Uterus (tissue), 2 donors: ENCODE results near the gene RNF141.

Experiments
- POLR2A ChIP-seq, 2 donors: fragments of 450-650 bp; IDR thresholded peaks; one replicate each; pipeline ENCODE4 v1.6.1; 2016; ENCODE audit warnings: antibody characterized with exemption in 2 of 2, mild to moderate bottlenecking in 1 of 2, moderate library complexity in 1 of 2
- TF ChIP-seq, protein P1 (sequence below), 4 experiments: fragments of 200-600 bp in 2 of 4; fragments of 450-650 bp in 2 of 4; sonication (generic) in 2 of 4; IDR thresholded peaks; one replicate each; pipeline ENCODE4 v1.5.1; 2016 to 2019; ENCODE audit warnings: antibody characterized with exemption in 4 of 4, mild to moderate bottlenecking in 2 of 4, moderate library complexity in 1 of 4

DNA sequence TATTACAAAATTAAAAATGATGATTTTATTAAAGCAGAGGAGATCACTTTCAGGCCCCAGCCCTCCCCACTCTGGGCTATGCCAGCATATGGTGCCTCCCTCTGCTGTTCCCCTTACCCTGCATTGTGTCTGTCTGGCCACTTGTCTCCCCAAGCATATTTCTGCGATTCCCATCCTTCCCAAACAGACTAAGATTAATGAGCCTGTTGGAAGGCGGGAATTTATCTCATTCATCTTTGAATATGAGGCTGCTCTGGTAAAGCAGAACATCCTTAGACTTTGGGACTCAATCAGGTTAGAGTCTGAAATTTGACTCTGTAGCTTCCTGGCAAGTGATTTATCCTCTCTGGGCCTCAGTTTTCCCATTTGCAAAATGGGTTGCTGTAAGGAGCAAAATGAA, 60.2 kb downstream of the RNF141 start:
- TF ChIP-seq POLR2A (IDR thresholded peaks at IDR 0.05), result no peak
- TF ChIP-seq, protein P1, sequence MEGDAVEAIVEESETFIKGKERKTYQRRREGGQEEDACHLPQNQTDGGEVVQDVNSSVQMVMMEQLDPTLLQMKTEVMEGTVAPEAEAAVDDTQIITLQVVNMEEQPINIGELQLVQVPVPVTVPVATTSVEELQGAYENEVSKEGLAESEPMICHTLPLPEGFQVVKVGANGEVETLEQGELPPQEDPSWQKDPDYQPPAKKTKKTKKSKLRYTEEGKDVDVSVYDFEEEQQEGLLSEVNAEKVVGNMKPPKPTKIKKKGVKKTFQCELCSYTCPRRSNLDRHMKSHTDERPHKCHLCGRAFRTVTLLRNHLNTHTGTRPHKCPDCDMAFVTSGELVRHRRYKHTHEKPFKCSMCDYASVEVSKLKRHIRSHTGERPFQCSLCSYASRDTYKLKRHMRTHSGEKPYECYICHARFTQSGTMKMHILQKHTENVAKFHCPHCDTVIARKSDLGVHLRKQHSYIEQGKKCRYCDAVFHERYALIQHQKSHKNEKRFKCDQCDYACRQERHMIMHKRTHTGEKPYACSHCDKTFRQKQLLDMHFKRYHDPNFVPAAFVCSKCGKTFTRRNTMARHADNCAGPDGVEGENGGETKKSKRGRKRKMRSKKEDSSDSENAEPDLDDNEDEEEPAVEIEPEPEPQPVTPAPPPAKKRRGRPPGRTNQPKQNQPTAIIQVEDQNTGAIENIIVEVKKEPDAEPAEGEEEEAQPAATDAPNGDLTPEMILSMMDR (IDR thresholded peaks at IDR 0.05), result no peak
